Inflammatory macrophage treated with lipopolysaccharide for 4 hours (primary cell): ENCODE measurements around the gene CRYBG2.
A peak's percentile ranks its signal among the peaks of the same experiment; 100 is the strongest.

Experiments used
- DNase-seq: peaks from one replicate; pipeline ENCODE4 v3.0.0-alpha.2; 2020

CRYBG2 gene

GRCh38 chr1:26368006-26368405, 14.1 kb upstream of the CRYBG2 start:
- no peak for DNase-seq

GRCh38 chr1:26367441-26367840, 13.5 kb upstream of the CRYBG2 start:
- no peak for DNase-seq

- no peak for DNase-seq
Observed at GRCh38 chr1:26364956-26365355, 11.0 kb upstream of the CRYBG2 start.

- DNase-seq = peak; percentile 74
Observed at GRCh38 chr1:26363549-26364448, 9.9 kb upstream of the CRYBG2 start.

GRCh38 chr1:26362331-26362730, 8.4 kb upstream of the CRYBG2 start:
- no peak for DNase-seq

- no peak for DNase-seq
Observed at GRCh38 chr1:26361605-26362122, 7.7 kb upstream of the CRYBG2 start.

- no peak for DNase-seq
Observed at GRCh38 chr1:26360807-26361604, 7.1 kb upstream of the CRYBG2 start.

- no peak for DNase-seq
Observed at GRCh38 chr1:26359981-26360806, 6.3 kb upstream of the CRYBG2 start.

GRCh38 chr1:26358411-26359384, 4.8 kb upstream of the CRYBG2 start:
- DNase-seq = no peak

GRCh38 chr1:26357121-26357602, 3.2 kb upstream of the CRYBG2 start:
- DNase-seq = no peak

GRCh38 chr1:26356106-26356505, 2.2 kb upstream of the CRYBG2 start:
- no peak for DNase-seq

GRCh38 chr1:26354972-26355371, 1.0 kb upstream of the CRYBG2 start:
- DNase-seq = no peak

- DNase-seq = no peak
Observed at GRCh38 chr1:26353210-26353859, 595 bp downstream of the CRYBG2 start.

- no peak for DNase-seq
Observed at GRCh38 chr1:26352338-26352679, 1.6 kb downstream of the CRYBG2 start.

- DNase-seq = no peak
Observed at GRCh38 chr1:26351590-26352337, 2.2 kb downstream of the CRYBG2 start.

- DNase-seq = no peak
Observed at GRCh38 chr1:26350701-26351589, 3.0 kb downstream of the CRYBG2 start.

GRCh38 chr1:26350343-26350700, 3.6 kb downstream of the CRYBG2 start:
- no peak for DNase-seq

GRCh38 chr1:26349877-26350244, 4.1 kb downstream of the CRYBG2 start:
- no peak for DNase-seq

GRCh38 chr1:26349188-26349876, 4.6 kb downstream of the CRYBG2 start:
- no peak for DNase-seq
